GM18498 (cell line): ENCODE results near the gene DPYD.

Experiments
- ATAC-seq: cut with Tn5 transposase; IDR thresholded peaks from one replicate; pipeline ENCODE4 v1.9.1; 2021; ENCODE audit warnings: mild to moderate bottlenecking, moderate library complexity; ENCODE audit not compliant: unreplicated experiment

DPYD gene

GRCh38 chr1:97331165-97331564 is 589.7 kb downstream of the DPYD start:
- ATAC-seq, result no peak

GRCh38 chr1:97314685-97315084 is 606.1 kb downstream of the DPYD start:
- no peak for ATAC-seq

- no peak for ATAC-seq
Measured at GRCh38 chr1:97308131-97308530, 612.7 kb downstream of the DPYD start.

- no peak for ATAC-seq
Measured at GRCh38 chr1:97307568-97307967, 613.3 kb downstream of the DPYD start.

- no peak for ATAC-seq
Measured at GRCh38 chr1:97307151-97307550, 613.7 kb downstream of the DPYD start.

GRCh38 chr1:97306504-97306903 is 614.3 kb downstream of the DPYD start:
- ATAC-seq, result no peak

- ATAC-seq, result no peak
Measured at GRCh38 chr1:97304366-97304765, 616.5 kb downstream of the DPYD start.

- ATAC-seq, result no peak
Measured at GRCh38 chr1:97298966-97299365, 621.9 kb downstream of the DPYD start.

- no peak for ATAC-seq
Measured at GRCh38 chr1:97297611-97298010, 623.2 kb downstream of the DPYD start.

GRCh38 chr1:97281962-97282361 is 638.9 kb downstream of the DPYD start:
- no peak for ATAC-seq

- no peak for ATAC-seq
Measured at GRCh38 chr1:97277891-97278654, 642.8 kb downstream of the DPYD start.

- no peak for ATAC-seq
Measured at GRCh38 chr1:97271916-97272788, 648.7 kb downstream of the DPYD start.

GRCh38 chr1:97270508-97271307 is 650.1 kb downstream of the DPYD start:
- ATAC-seq, result peak; percentile 60

- ATAC-seq, result no peak
Measured at GRCh38 chr1:97265630-97266029, 655.2 kb downstream of the DPYD start.

- ATAC-seq, result no peak
Measured at GRCh38 chr1:97262842-97263241, 658.0 kb downstream of the DPYD start.

GRCh38 chr1:97258597-97258996 is 662.2 kb downstream of the DPYD start:
- ATAC-seq, result no peak

GRCh38 chr1:97254731-97255463 is 665.9 kb downstream of the DPYD start:
- no peak for ATAC-seq

GRCh38 chr1:97252925-97253324 is 667.9 kb downstream of the DPYD start:
- no peak for ATAC-seq

GRCh38 chr1:97252076-97252475 is 668.8 kb downstream of the DPYD start:
- no peak for ATAC-seq

- no peak for ATAC-seq
Measured at GRCh38 chr1:97247196-97247595, 673.6 kb downstream of the DPYD start.

GRCh38 chr1:97245682-97246081 is 675.2 kb downstream of the DPYD start:
- ATAC-seq, result peak; percentile 66
